OCI-LY7 (cell line): ENCODE measurements around the gene DCST2. TPM values are rescaled to one million over a fixed set of nuclear protein-coding genes. Genes with fewer than 3 reads are reported as not detected.

Experiments
- BruUV-seq: library from RNA; stranded (reverse); fragments of 400-500 nt; replicated peaks from 2 replicates; lab custom pipeline; 2021; lab: Mats Ljungman, UMichigan
- CTCF ChIA-PET: fragments of 300-600 bp; sonication (Branson Sonifier 250); formaldehyde crosslinking; loops from one replicate; lab custom pipeline; 2022; ENCODE audit warnings: antibody characterized with exemption; ENCODE audit not compliant: unreplicated experiment; lab: Charles Lee
- POLR2A ChIA-PET: fragments of 300-600 bp; sonication (Branson Sonifier 250); formaldehyde crosslinking; loops from one replicate; lab custom pipeline; 2022; ENCODE audit warnings: antibody characterized with exemption; lab: Charles Lee
- DNase-seq: peaks from one replicate; pipeline ENCODE4 v3.0.0-alpha.2; 2015; ENCODE audit warnings: low spot score
- H2AFZ ChIP-seq: fragments of 200-600 bp; sonication (generic), shearing (Covaris generic); 2 replicates; pipeline ENCODE4 v1.6.1; 2014; ENCODE audit warnings: mild to moderate bottlenecking, antibody characterized with exemption, low read length, moderate library complexity
- H3K27ac ChIP-seq: fragments of 200-600 bp; sonication (generic); 2 replicates; pipeline ENCODE4 v1.5.1; 2014; ENCODE audit warnings: mixed run types, low read depth, mild to moderate bottlenecking, moderate library complexity, low read length, inconsistent platforms; ENCODE audit not compliant: poor library complexity, severe bottlenecking
- H3K36me3 ChIP-seq: fragments of 200-600 bp; sonication (generic); 2 replicates; pipeline ENCODE4 v1.6.1; 2014; ENCODE audit warnings: mild to moderate bottlenecking, antibody characterized with exemption, low read length, moderate library complexity, mixed read lengths; ENCODE audit not compliant: insufficient read depth
- H3K4me1 ChIP-seq: fragments of 200-600 bp; sonication (generic); 2 replicates; pipeline ENCODE4 v1.5.1; 2014; ENCODE audit warnings: mild to moderate bottlenecking, low read length; ENCODE audit not compliant: insufficient read depth, poor library complexity, severe bottlenecking
- H3K4me2 ChIP-seq: fragments of 200-600 bp; sonication (generic); 2 replicates; pipeline ENCODE4 v1.6.1; 2014; ENCODE audit warnings: mild to moderate bottlenecking, low read length
- H3K4me3 ChIP-seq: fragments of 200-600 bp; sonication (generic); 2 replicates; pipeline ENCODE4 v1.5.1; 2014; ENCODE audit warnings: mild to moderate bottlenecking, low read depth, low read length; ENCODE audit not compliant: poor library complexity, severe bottlenecking
- H3K79me2 ChIP-seq: fragments of 200-600 bp; sonication (generic); 2 replicates; pipeline ENCODE4 v1.6.1; 2016; ENCODE audit warnings: low read depth, mild to moderate bottlenecking, low read length, moderate library complexity, mixed read lengths; ENCODE audit not compliant: insufficient read depth
- H3K9me2 ChIP-seq: fragments of 200-600 bp; sonication (generic); 2 replicates; pipeline ENCODE4 v1.6.1; 2016; ENCODE audit warnings: mild to moderate bottlenecking, low read length, mixed read lengths; ENCODE audit not compliant: insufficient read depth
- H3K9me3 ChIP-seq: fragments of 200-600 bp; sonication (generic); 2 replicates; pipeline ENCODE4 v1.6.1; 2014; ENCODE audit warnings: mild to moderate bottlenecking, mixed run types, low read length, mixed read lengths
- H4K20me1 ChIP-seq: fragments of 200-600 bp; sonication (generic); 2 replicates; pipeline ENCODE4 v1.6.1; 2014; ENCODE audit warnings: mild to moderate bottlenecking, antibody characterized with exemption, low read length, moderate library complexity, mixed read lengths; ENCODE audit not compliant: insufficient read depth
- EZH2phosphoT487 ChIP-seq: fragments of 200-600 bp; sonication (generic); IDR thresholded peaks from 2 replicates; pipeline ENCODE4 v1.6.1; 2018; ENCODE audit warnings: low read depth, borderline replicate concordance, mild to moderate bottlenecking, mixed run types, antibody characterized with exemption, low read length, moderate library complexity, mixed read lengths
- intact Hi-C: fragments of 100-400 bp; cut with micrococcal nuclease; formaldehyde crosslinking; loops from one replicate; pipeline ENCODE4 v1.10.0; 2022; ENCODE audit not compliant: unreplicated experiment
- total RNA-seq, 2 experiments: library from RNA; depleted of rRNA in 1 of 2; stranded (reverse); fragments of >200 nt in 1 of 2; shearing (Covaris generic) in 1 of 2; gene quantifications; 2 replicates each; pipeline ENCODE4 v1.2.3, GENCODE V29; 2014 to 2022
- TF ChIP-seq, protein P1 (sequence below): fragments of 200-600 bp; sonication (generic); conservative IDR thresholded peaks from 2 replicates; pipeline ENCODE4 v1.5.1; 2014; ENCODE audit warnings: mild to moderate bottlenecking, antibody characterized with exemption, low read length, moderate library complexity, mixed read lengths

The DCST2 gene
- total RNA-seq, 2 experiments from 2014 or later: 0.85 to 2.0 TPM

- no peak overlapping the region for H3K4me3 ChIP-seq
- H3K4me2 ChIP-seq: no peak overlapping the region
- ChIA-PET POLR2A (no interaction called here), CTCF (no interaction called here)
- DNase-seq: no peak
- no peaks in the 10 kb centered on the region for H3K36me3 ChIP-seq
- H3K9me3 ChIP-seq: no peaks in the 10 kb centered on the region
- no peak for TF ChIP-seq EZH2phosphoT487
- TF ChIP-seq, protein P1, sequence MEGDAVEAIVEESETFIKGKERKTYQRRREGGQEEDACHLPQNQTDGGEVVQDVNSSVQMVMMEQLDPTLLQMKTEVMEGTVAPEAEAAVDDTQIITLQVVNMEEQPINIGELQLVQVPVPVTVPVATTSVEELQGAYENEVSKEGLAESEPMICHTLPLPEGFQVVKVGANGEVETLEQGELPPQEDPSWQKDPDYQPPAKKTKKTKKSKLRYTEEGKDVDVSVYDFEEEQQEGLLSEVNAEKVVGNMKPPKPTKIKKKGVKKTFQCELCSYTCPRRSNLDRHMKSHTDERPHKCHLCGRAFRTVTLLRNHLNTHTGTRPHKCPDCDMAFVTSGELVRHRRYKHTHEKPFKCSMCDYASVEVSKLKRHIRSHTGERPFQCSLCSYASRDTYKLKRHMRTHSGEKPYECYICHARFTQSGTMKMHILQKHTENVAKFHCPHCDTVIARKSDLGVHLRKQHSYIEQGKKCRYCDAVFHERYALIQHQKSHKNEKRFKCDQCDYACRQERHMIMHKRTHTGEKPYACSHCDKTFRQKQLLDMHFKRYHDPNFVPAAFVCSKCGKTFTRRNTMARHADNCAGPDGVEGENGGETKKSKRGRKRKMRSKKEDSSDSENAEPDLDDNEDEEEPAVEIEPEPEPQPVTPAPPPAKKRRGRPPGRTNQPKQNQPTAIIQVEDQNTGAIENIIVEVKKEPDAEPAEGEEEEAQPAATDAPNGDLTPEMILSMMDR: no peak
- H3K9me2 ChIP-seq: no peaks in the 10 kb centered on the region
- no peak overlapping the region for H3K27ac ChIP-seq
- no peaks in the 10 kb centered on the region for H3K79me2 ChIP-seq
- no TSS peak for BruUV-seq
- no peaks in the 10 kb centered on the region for H4K20me1 ChIP-seq
- intact Hi-C loops: no loop called here
- H3K4me1 ChIP-seq: no peaks in the 10 kb centered on the region
- H2AFZ ChIP-seq: no peak overlapping the region
Measured at GRCh38 chr1:155035936-155036335, 2.4 kb upstream of the DCST2 start.

DNA sequence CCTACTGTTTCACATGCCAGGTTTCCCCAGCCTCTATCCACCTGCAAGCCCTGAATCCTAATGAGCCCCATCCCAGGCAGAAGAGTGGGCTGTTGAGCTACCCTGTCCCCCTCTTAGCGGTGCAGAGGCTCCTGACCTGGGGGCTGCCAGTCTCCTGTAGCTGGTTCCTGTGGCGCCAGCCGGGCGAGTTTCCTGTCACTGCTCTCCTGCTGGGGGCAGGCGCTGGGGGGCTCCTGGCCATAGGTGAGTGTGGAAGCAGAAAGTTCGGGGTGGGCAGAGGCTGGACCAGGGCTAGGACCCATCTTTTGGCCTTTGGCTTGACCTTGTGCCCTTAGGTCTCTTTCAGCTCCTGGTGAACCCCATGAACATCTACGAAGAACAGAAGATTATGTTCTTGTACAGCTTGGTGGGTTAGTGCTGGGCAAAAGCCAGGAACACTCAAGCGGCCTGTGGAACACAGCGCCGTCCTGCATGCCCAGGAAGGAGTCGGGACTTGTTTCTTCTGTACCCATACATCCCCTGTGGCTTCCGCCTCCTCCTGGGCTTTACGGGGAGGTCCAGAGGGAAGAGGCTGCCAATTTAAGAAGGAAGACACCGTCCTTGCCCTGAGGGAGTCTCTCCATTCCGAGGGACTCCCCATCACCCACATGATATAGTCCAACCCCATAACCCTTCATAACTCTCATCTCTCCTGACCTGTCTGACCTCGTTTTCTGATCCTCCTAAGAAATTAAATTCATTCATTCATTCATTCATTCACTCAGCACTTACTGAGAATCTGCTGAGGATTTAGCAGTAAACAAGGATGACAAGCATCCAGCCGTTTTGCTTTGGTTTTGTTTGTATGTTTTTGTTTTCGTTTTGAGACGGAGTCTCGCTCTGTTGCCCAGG is 982 bp upstream of the DCST2 start:
- no peaks in the 10 kb centered on the region for H3K4me1 ChIP-seq
- ChIA-PET CTCF (no interaction called here), POLR2A (interaction anchor here (0.6 kb wide), 2 partner anchors 22 to 1025 kb away, joined by 3 to 4 read pairs; no protein-coding TSS in a partner anchor)
- H2AFZ ChIP-seq: no peak overlapping the region
- H3K4me2 ChIP-seq: no peak overlapping the region
- no peaks in the 10 kb centered on the region for H3K79me2 ChIP-seq
- H3K4me3 ChIP-seq: no peak overlapping the region
- H4K20me1 ChIP-seq: no peaks in the 10 kb centered on the region
- no peak for DNase-seq
- intact Hi-C loops: no loop called here
- no TSS peak for BruUV-seq
- TF ChIP-seq EZH2phosphoT487: no peak
- TF ChIP-seq, protein P1: no peak
- no peak overlapping the region for H3K27ac ChIP-seq
- no peaks in the 10 kb centered on the region for H3K36me3 ChIP-seq
- no peaks in the 10 kb centered on the region for H3K9me2 ChIP-seq
- no peaks in the 10 kb centered on the region for H3K9me3 ChIP-seq

- Histone ChIP-seq H4K20me1 (no peaks in the 10 kb centered on the region), H3K9me3 (no peaks in the 10 kb centered on the region), H3K36me3 (no peaks in the 10 kb centered on the region), H2AFZ (no peak overlapping the region), H3K27ac (no peak overlapping the region), H3K79me2 (no peaks in the 10 kb centered on the region), H3K4me2 (no peak overlapping the region), H3K4me3 (no peak overlapping the region), H3K9me2 (no peaks in the 10 kb centered on the region), H3K4me1 (no peaks in the 10 kb centered on the region)
- POLR2A ChIA-PET: no interaction called here
- TF ChIP-seq EZH2phosphoT487: no peak
- TF ChIP-seq, protein P1: no peak
- DNase-seq: no peak
- BruUV-seq: no TSS peak
- intact Hi-C loops: no loop called here
- CTCF ChIA-PET: interaction anchor here (0.6 kb wide), 1 partner anchor 18 kb away, joined by 5 read pairs; no protein-coding TSS in a partner anchor
Measured at GRCh38 chr1:155032886-155033285, 695 bp downstream of the DCST2 start.
